Trophoblast cell (in vitro differentiated cells and primary cell): ENCODE measurements around the gene MAN1C1.

Experiments
- DNase-seq, 2 donors: peaks; one replicate each; pipeline ENCODE4 v3.0.0-alpha.2; 2016
- H2AFZ ChIP-seq: 2 replicates; pipeline ENCODE4 v1.6.1; 2013; ENCODE audit warnings: low read length, moderate library complexity, mild to moderate bottlenecking; ENCODE audit not compliant: insufficient read depth, poor library complexity
- H2AK5ac ChIP-seq: 2 replicates; pipeline ENCODE4 v1.6.1; 2013; ENCODE audit warnings: mild to moderate bottlenecking, low read length
- H2BK120ac ChIP-seq: 2 replicates; pipeline ENCODE4 v1.6.1; 2013; ENCODE audit warnings: low read length, mild to moderate bottlenecking, moderate library complexity; ENCODE audit not compliant: insufficient read depth, poor library complexity
- H2BK12ac ChIP-seq: 2 replicates; pipeline ENCODE4 v1.6.1; 2013; ENCODE audit warnings: mild to moderate bottlenecking, low read length, moderate library complexity
- H2BK5ac ChIP-seq: 2 replicates; pipeline ENCODE4 v1.6.1; 2013; ENCODE audit warnings: low read length, low read depth, moderate library complexity, mild to moderate bottlenecking; ENCODE audit not compliant: poor library complexity
- H3K14ac ChIP-seq: 2 replicates; pipeline ENCODE4 v1.6.1; 2013; ENCODE audit warnings: mild to moderate bottlenecking, low read length
- H3K18ac ChIP-seq: 2 replicates; pipeline ENCODE4 v1.6.1; 2013; ENCODE audit warnings: mild to moderate bottlenecking, low read length
- H3K23ac ChIP-seq: 2 replicates; pipeline ENCODE4 v1.6.1; 2013; ENCODE audit warnings: low read length
- H3K27ac ChIP-seq: 2 replicates; pipeline ENCODE4 v1.5.1; 2013; ENCODE audit warnings: low read depth, mild to moderate bottlenecking, inconsistent platforms, low read length, moderate library complexity
- H3K27me3 ChIP-seq: 2 replicates; pipeline ENCODE4 v1.6.1; 2013; ENCODE audit warnings: inconsistent platforms, mild to moderate bottlenecking, low read length, moderate library complexity; ENCODE audit not compliant: insufficient read depth
- H3K36me3 ChIP-seq, 2 experiments: 1 replicate in 1 of 2; 2 replicates in 1 of 2; pipeline ENCODE4 v1.6.1; 2013; ENCODE audit warnings: low read length in 2 of 2, mild to moderate bottlenecking in 2 of 2, moderate library complexity in 1 of 2; ENCODE audit not compliant: insufficient read depth in 2 of 2, control insufficient read depth in 1 of 2
- H3K4ac ChIP-seq: 2 replicates; pipeline ENCODE4 v1.6.1; 2013; ENCODE audit warnings: low read depth, mild to moderate bottlenecking, low read length, moderate library complexity
- H3K4me1 ChIP-seq, 2 experiments: 1 replicate in 1 of 2; 2 replicates in 1 of 2; pipeline ENCODE4 v1.6.1; 2013; ENCODE audit warnings: low read length in 2 of 2, mild to moderate bottlenecking in 2 of 2, moderate library complexity in 1 of 2; ENCODE audit not compliant: insufficient read depth in 2 of 2, control insufficient read depth in 1 of 2
- H3K4me2 ChIP-seq: 2 replicates; pipeline ENCODE4 v1.6.1; 2013; ENCODE audit warnings: inconsistent platforms, mild to moderate bottlenecking, low read length, moderate library complexity
- H3K4me3 ChIP-seq: 2 replicates; pipeline ENCODE4 v1.5.1; 2013; ENCODE audit warnings: mild to moderate bottlenecking, low read depth, low read length, inconsistent platforms
- H3K79me1 ChIP-seq: one replicate; pipeline ENCODE4 v1.6.1; 2013; ENCODE audit warnings: low read length
- H3K79me2 ChIP-seq: 2 replicates; pipeline ENCODE4 v1.6.1; 2013; ENCODE audit warnings: low read length, mild to moderate bottlenecking; ENCODE audit not compliant: control insufficient read depth, insufficient read depth, poor library complexity
- H3K9ac ChIP-seq: 2 replicates; pipeline ENCODE4 v1.6.1; 2013; ENCODE audit warnings: mild to moderate bottlenecking, low read length
- H3K9me3 ChIP-seq: 2 replicates; pipeline ENCODE4 v1.6.1; 2013; ENCODE audit warnings: low read depth, mild to moderate bottlenecking, control low read depth, inconsistent platforms, low read length; ENCODE audit not compliant: insufficient read depth
- H4K12ac ChIP-seq: 2 replicates; pipeline ENCODE4 v1.6.1; 2013; ENCODE audit warnings: low read depth, mild to moderate bottlenecking, low read length, moderate library complexity
- H4K8ac ChIP-seq: 2 replicates; pipeline ENCODE4 v1.6.1; 2013; ENCODE audit warnings: low read depth, mild to moderate bottlenecking, low read length, moderate library complexity
- H4K91ac ChIP-seq: one replicate; pipeline ENCODE4 v1.6.1; 2013; ENCODE audit warnings: low read depth, mild to moderate bottlenecking, low read length, moderate library complexity
- WGBS: extraction: QIAGEN DNeasy Blood & Tissue Kit; methylation state at CpG from one replicate; pipeline ENCODE4 v1.1.7; 2013; ENCODE audit warnings: missing lambda C conversion rate; ENCODE audit not compliant: insufficient read length, insufficient coverage; ENCODE audit errors: extremely low coverage; 5-methylcytosine and 5-hydroxymethylcytosine counted together

MAN1C1 gene

GRCh38 chr1:25728301-25728935, 111.8 kb downstream of the MAN1C1 start:
- Histone ChIP-seq H3K4me3 (no peak overlapping the region), H2BK120ac (no peak overlapping the region), H2AFZ (no peak overlapping the region), H3K4ac (no peak overlapping the region), H4K12ac (no peak overlapping the region), H2AK5ac (no peak overlapping the region), H2BK5ac (no peak overlapping the region), H3K36me3 (no peaks in the 10 kb centered on the region), H3K27me3 (no peaks in the 10 kb centered on the region), H4K91ac (no peak overlapping the region), H3K9me3 (no peaks in the 10 kb centered on the region), H4K8ac (no peak overlapping the region), H2BK12ac (no peak overlapping the region), H3K14ac (no peak overlapping the region), H3K9ac (no peak overlapping the region), H3K23ac (no peak overlapping the region), H3K79me2 (no peaks in the 10 kb centered on the region), H3K18ac (no peak overlapping the region), H3K79me1 (no peaks in the 10 kb centered on the region), H3K4me2 (no peak overlapping the region), H3K4me1 (peaks cover 12 to 25% of the 10 kb centered on the region in 2 experiments), H3K27ac (no peak overlapping the region)
- peak; percentile 49 to 70 for DNase-seq
- no CpG with 5 or more reads among the region's 11 CpGs for WGBS

- Histone ChIP-seq H2BK5ac (no peak overlapping the region), H3K27ac (no peak overlapping the region), H3K23ac (no peak overlapping the region), H3K14ac (no peak overlapping the region), H2BK12ac (no peak overlapping the region), H3K9ac (no peak overlapping the region), H3K4me3 (no peak overlapping the region), H3K27me3 (no peaks in the 10 kb centered on the region), H3K9me3 (no peaks in the 10 kb centered on the region), H4K91ac (no peak overlapping the region), H3K18ac (no peak overlapping the region), H2AFZ (no peak overlapping the region), H2AK5ac (no peak overlapping the region), H4K8ac (no peak overlapping the region), H3K4me2 (no peak overlapping the region), H3K79me2 (no peaks in the 10 kb centered on the region), H4K12ac (no peak overlapping the region), H3K4ac (no peak overlapping the region), H3K79me1 (no peaks in the 10 kb centered on the region), H3K4me1 (peaks cover 12 to 25% of the 10 kb centered on the region in 2 experiments), H2BK120ac (no peak overlapping the region), H3K36me3 (no peaks in the 10 kb centered on the region)
- DNase-seq = no peak
- WGBS = no CpG with 5 or more reads among the region's 4 CpGs
These were observed 112.5 kb downstream of the MAN1C1 start for GRCh38 chr1:25729045-25729444.

- Histone ChIP-seq H3K4ac (no peak overlapping the region), H3K9ac (no peak overlapping the region), H2BK5ac (no peak overlapping the region), H3K27ac (no peak overlapping the region), H4K8ac (no peak overlapping the region), H3K14ac (no peak overlapping the region), H3K4me3 (no peak overlapping the region), H3K79me1 (no peaks in the 10 kb centered on the region), H2BK120ac (no peak overlapping the region), H3K4me2 (no peak overlapping the region), H3K18ac (no peak overlapping the region), H3K27me3 (no peaks in the 10 kb centered on the region), H2AK5ac (no peak overlapping the region), H3K79me2 (no peaks in the 10 kb centered on the region), H3K9me3 (no peaks in the 10 kb centered on the region), H3K23ac (no peak overlapping the region), H3K4me1 (peaks cover 10 to 21% of the 10 kb centered on the region in 2 experiments), H2BK12ac (no peak overlapping the region), H3K36me3 (no peaks in the 10 kb centered on the region), H4K91ac (no peak overlapping the region), H4K12ac (no peak overlapping the region), H2AFZ (no peak overlapping the region)
- WGBS = no CpG with 5 or more reads among the region's 12 CpGs
- DNase-seq = no peak
These were observed 113.4 kb downstream of the MAN1C1 start for GRCh38 chr1:25729790-25730644.

GRCh38 chr1:25731148-25731547, 114.6 kb downstream of the MAN1C1 start:
- Histone ChIP-seq H3K9ac (no peak overlapping the region), H3K23ac (no peak overlapping the region), H3K27me3 (no peaks in the 10 kb centered on the region), H3K14ac (no peak overlapping the region), H3K4me2 (no peak overlapping the region), H4K8ac (no peak overlapping the region), H2BK120ac (no peak overlapping the region), H2AFZ (no peak overlapping the region), H2BK5ac (no peak overlapping the region), H4K12ac (no peak overlapping the region), H4K91ac (no peak overlapping the region), H3K18ac (no peak overlapping the region), H3K4me1 (peaks cover 10 to 11% of the 10 kb centered on the region in 2 experiments), H3K36me3 (no peaks in the 10 kb centered on the region), H3K9me3 (no peaks in the 10 kb centered on the region), H3K79me1 (no peaks in the 10 kb centered on the region), H3K4ac (no peak overlapping the region), H3K4me3 (no peak overlapping the region), H3K79me2 (no peaks in the 10 kb centered on the region), H3K27ac (no peak overlapping the region), H2BK12ac (no peak overlapping the region), H2AK5ac (no peak overlapping the region)
- no CpG with 5 or more reads among the region's 5 CpGs for WGBS
- no peak for DNase-seq
